Measurements from ENCODE around the gene CBX8.
A peak's percentile ranks its signal among the peaks of the same experiment; 100 is the strongest.

The CBX8 gene

DNA sequence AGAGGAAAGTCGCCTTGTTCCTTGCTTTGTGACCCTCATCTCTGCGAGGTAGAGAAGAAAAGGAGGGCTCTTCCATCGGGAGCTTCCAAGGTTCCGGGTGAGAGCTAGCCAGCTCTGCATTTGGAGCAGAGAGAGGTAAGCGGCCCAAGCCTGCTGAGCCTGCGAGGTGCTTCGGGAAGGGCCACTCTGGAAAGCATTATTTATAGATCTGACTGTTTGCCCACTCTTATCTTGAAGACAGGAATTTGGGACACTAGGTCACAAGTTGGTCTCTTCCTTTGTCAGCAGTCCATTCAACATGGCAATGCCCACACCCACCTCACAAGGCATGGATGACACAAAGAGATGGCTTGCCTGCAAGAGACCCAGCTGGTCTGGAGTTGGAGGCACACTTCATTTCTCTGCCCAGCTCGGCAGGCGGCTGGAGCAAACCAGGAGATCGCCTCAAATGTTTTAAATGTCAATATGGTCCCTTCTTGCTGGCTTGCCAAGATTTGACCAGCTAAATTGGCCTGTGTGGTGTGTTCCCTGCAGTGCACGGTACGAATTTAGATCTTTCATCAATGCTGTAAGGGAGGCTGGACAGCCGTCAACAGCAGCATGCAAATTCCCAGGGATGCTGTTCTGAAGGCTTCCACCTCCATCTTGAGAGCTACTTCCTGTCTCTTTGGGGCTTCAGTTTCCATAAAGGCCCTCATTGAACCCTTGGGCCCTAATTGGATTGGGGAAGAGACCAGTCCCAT lies 22.8 kb upstream of the CBX8 start:
- no peak for DNase-seq (ENCODE audit: low read depth in 2 of 3, low spot score in 2 of 3)

DNA sequence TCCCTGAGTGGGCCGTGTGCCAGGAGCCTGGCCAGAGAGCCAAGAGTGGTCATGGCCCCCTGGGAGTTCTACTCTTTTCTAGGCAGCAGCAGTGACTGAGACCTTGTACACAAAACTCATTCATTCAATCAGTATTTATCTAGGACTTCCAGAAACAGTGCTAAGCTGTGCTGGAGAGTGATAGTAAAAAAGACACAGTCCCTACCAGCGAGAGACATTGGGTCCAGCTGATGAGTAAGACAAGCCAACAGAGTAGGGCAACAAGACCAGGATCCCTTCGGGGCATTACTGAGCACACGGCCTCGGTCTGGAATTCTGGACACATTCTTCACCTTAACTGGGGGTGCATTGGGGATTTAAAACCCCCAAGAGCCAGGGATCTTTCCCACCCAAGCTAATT lies 22.2 kb upstream of the CBX8 start:
- no peak for DNase-seq (ENCODE audit: low read depth in 2 of 3, low spot score in 2 of 3)

DNA sequence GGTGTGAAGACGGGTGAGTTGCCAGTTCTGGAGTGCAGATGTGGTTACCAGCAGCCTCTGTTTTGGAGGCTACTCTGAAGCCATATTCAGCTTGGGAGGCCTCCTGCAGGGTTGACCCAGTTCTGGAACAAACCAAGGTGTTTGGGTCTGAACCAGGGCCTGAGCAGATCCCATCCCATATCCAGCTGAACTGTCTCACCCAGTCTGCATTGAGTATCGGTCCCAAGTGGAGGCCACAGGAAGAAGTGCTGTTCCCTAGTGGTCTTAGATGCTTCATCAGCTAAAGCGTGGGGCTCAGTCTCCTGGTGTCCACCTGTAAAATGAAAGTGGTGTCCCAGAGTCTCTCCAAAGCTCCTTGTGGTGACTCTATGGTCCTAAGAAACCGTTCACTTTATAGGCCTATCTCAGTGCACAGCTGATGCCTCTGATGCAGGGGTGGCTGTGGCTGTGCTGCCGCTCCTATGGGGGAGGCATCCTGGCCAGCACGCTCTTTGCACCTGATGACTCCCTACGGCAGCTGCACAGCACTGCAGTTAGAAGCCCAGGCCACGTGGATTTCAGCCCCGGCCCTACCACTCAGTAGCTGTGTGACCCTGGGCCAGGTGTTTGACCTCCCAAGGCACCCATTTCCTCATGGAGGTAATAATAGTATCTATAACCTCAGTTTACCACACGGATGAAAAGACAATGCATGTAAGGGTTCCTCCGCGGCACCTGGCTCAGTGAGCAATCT lies 21.3 kb upstream of the CBX8 start:
- no peak for DNase-seq (ENCODE audit: low read depth in 2 of 3, low spot score in 2 of 3)

DNA sequence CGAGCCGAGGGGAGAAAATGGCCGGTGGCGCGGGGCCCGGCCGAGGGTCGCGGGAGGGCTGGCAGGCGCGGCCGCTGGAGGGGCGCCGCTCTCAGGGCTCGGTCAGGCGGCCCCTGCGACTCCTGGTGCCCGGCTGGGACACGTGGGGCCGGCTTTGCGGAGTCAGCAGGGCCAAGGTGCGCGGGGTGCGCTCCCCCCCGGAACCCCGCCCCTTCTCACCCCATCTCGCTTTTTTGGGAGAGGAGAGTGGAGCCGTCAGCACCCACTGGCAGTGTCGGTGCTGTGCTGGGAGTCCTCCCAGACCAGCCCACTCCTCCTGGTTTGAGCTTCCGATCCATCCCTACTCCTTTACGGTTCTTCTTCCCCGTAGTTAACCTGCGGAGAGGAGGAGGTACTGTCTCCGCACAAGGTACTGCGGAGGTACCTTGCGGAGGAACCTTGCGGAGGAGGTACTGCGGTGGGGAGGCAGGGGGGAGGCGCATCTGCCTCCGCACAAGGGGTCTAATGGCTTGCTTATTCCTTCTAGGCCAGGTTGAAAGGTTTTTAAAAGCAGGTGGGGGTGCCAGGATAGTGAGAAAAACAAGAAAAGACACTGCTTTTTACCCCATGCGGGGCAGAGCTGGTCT lies 19.1 kb upstream of the CBX8 start:
- DNase-seq (ENCODE audit: low read depth in 2 of 3, low spot score in 2 of 3), result no peak

DNA sequence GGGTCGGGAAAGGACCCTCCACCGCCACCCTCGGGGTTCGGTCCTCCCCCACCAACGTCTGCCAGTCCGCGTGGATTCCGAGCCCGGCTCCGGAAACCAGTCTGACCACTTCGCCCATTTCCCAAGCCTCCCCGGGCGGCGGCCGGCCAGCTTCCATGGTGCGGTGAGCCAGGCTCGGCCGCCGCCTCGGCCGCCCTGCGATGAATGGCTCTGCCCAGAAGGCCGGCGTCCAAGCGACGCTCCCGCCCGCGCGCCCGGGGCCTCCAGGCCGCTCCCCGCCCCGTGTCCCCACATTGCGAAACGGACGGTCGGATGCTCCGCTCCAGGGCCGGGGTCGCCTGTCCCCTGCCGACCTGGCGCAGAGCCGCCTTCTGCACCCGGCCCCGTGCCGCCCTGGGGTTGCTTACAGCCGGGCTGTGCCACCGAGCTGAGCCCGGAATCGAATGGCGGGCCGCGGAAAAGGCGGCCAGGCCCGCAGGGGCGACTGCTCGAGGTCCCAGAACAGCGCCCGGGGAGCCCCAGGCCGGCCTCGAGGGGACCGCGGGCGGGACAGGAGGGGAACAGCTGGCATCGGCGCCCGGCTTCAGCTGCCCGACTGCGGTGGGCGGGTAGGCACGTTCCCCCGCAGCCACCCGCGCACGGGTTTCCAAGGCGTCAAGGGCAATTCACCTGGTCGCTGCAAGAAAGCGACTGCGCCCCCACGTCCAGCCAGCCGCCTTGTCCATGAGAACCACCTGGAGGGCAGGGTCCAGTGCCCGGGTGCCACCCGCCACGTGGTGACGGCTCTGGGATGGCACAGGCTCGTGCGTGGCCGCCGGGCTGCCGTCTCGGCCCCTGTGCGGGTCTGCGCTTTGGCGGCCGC lies 18.3 kb upstream of the CBX8 start:
- DNase-seq (ENCODE audit: low read depth in 2 of 3, low spot score in 2 of 3), result no peak

DNA sequence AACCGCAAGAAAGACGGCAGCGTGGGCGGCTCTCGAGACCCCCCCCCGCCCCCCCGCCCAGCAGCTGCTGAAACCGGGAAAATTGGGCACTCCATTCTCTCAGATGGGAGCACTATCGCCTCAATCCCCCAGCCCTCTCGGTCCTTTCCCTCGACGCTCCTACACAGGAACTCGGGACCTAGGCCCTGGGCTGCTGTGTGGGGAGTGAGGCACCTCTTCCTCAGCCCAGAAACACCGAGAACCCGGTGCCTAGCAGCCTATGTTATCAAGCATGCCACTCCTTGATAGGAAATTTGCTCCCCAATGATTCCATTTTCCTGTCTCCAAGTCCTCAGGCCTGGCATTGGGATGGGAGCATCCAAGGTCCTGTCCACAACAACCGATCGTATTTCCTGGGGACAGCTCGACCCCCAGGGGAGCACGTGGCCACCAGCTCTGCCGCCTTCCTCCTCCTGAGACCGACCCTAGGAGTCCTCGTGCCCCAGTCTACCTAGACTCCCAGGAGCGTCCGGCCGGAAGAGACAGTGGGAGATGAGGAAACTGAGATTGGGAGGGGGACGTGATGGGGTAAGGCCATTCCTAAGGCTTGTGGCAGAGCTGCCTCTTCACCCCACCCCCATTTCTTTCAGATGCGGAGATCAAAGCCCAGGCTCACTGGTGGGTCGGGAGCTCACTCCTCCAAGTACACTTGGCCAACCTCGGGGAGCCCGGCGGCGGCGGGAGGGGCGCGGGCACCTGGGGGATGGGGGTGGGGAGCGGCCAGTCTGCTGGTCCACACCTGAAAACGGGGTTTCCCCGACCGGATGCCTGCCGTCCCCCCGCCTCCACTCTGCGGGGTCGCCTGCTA lies 17.5 kb upstream of the CBX8 start:
- DNase-seq (ENCODE audit: low read depth in 2 of 3, low spot score in 2 of 3), result no peak

DNA sequence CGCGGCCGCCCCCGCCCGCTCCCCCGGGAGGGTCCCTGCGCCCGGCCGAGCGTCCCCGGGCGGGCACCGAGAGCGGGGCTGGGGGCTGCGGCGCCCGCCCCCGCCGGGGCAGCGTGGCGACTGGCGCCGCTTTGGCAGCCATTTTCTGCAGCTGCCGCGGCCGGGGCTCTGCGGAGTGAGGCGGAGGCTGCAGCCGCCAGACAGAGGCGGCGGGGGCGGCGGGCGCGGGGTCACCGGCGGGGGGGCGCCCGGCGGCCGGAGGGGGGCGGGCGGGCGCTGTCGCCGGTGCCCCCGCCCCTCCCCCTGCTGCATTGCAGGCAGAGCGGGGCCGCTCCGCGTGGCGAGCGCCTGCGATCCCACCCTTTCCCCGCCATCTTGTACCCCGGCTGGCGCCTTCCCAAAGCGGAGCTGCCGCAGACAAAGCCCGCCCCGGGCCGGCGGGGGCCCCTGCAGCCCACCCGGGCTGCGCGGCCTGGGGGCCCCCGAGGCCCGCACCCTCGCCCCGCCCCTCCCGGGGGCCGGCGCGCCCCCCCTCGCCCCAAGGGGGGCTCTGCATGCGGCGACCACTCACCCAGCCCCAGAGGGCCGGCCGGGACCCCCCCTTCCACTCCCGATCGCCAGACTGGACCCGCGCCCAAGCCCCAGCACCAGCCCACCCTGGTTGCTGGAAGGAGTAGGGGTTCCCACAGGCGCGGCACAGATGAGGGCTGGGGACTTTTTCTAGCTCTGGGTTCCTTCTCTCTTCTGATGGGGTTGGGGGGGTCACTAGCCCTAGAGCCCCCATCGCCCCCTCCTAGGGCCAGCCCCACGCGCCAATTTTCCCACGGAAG lies 16.6 kb upstream of the CBX8 start:
- DNase-seq (ENCODE audit: low read depth in 2 of 3, low spot score in 2 of 3), result no peak

DNA sequence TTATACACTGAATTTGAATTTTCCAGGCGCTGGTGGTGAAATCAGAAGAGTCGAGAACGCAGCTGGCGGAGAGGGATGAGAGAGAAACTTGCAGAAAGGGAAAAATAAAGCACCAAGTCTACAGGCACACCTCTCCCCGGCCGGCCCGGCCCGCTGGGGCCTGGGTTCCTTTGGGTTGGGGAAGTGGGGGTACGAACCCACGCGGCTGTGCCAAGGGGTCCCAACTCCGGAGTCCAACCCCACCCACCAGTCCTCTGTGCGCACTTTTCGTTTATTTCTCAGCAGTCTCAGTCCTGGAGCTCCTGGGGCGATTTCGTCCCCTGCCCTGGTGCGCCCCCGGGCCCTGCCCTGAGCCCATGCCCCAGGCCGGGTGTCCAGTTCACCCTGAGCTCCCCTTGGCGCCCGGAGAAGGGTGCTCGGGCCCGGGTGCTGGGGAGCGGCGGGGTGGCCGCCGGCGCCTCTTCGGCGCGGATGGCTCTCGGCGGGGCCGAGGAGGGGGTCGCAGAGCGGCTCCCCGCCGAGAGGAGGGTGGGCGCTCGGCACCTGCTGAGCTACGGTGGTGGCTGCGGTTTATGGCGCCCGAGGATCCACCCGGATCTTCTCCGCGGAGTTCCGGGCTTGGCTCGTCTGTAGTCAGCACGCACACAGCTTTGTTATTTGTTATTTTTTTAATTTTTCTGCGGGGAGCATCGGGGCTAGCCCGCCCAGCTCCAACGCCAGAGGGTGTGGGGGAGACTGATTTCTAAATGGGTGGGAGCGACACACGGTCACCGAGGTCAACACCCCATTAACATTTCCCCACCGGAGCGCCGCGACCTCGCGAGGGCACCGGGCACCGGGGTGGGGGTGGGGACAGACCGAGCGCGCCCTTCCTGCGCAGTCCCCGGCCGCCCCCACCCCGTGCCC lies 15.7 kb upstream of the CBX8 start:
- DNase-seq (ENCODE audit: low read depth in 2 of 3, low spot score in 2 of 3), result no peak

DNA sequence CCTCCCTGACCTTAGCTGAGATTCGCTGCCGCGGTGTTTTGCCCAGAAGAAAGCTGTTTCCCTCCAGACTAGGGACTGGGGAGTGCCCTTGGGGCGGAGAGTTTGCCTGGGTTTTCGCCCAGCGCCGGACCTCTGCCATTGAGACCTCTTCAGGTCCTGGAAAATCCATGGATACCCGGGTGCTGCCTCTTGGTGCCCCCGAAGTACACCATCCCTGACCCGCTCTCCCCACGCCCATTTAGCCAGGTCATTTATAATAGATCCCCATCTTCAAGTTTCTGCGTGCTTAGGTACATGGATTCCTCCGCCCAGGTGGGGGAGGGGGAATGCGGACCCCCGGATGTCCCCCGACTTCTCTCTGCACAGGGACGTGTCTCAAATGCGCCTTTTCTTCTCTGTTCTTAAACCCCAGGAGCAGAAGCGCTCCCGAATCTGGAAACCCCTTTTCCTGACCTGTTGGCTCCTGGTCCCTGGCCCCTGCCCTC lies 15.0 kb upstream of the CBX8 start:
- DNase-seq (ENCODE audit: low read depth in 2 of 3, low spot score in 2 of 3), result no peak

DNA sequence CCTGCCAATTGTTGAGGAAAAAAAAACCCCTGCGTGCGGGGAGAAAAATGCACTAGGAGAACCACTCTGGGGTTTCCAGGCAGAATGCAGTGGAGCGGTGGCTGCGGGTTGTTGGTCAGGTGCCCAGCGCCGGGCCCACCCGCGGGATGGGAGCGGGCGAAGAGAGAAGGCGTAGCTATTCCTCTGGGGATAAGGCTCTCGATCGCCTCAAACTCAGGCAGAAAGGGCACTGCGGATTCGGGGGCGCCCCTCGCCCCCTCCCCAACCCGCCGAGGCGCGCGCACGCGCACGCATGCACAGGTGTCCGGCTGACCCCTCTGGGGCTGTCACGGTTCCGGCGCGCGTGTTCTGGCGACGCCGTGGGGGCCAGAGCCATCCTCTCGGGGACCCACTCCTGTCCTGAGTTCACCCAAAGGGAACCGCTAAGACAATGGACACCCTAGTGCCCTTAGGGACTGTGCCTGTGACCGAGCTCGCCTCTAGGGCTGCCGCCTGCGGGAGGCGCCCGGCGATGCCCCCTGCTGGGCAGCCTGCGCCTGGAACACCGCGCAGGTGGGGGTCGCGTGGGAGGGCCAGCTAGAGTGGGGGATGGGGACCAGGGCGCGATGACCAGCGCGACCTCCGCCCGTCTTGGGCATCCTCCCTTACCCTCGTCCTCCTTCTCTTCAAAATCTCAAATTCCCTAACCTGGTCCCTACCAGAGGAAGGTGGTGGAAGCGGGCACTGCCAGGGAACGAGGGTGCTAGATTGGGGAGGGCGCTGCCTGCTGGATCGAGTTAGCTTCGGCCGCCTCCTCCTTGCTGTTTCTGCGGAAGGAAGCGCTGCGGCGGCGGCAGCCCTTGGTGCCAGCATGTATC lies 14.4 kb upstream of the CBX8 start:
- no peak for DNase-seq (ENCODE audit: low read depth in 2 of 3, low spot score in 2 of 3)

DNA sequence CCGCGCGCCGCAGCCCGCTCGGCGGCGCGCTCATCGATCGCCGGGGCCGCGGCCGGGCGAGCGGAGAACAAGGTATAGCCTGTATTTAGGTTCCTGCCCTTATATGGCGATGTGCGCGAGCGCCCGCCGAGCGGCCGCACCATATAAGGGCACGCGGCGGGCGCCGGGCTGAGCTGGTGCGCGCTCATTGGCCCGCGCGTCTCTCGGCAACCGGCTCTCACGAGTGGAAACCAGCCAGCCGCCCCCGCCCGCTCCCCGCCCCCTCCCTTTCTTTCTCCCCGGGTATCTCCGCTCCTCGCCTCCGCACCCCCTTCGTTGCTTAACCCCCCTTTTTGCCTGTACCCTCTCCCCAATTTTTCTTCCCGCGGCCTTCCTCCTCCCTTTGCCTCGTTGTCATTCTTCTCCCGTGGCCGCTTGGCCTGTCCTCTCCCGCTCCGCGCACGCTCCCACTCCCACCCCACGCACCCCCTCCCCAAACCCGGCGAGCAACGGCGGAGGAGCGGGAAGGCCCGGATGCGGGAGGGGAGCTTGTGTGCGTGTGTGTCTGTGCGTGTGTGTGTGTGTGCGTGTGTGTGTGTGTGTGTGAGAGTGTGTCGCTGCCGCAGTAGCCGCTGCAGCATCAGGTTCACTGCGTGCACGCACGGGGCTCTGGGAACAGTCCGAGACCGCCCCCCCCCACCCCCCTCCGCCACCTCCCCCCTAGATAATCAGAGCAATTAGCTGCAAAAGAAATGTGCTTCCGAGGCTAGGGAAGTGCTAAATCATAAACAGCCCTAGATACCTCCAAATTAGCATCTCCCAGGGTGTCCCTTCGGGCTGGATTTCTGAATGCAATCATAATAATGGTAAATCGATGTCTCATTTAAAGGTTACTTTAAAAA lies 13.5 kb upstream of the CBX8 start:
- peak in 1 of 3 experiments; percentile 51 for DNase-seq (ENCODE audit: low read depth in 2 of 3, low spot score in 2 of 3)

DNA sequence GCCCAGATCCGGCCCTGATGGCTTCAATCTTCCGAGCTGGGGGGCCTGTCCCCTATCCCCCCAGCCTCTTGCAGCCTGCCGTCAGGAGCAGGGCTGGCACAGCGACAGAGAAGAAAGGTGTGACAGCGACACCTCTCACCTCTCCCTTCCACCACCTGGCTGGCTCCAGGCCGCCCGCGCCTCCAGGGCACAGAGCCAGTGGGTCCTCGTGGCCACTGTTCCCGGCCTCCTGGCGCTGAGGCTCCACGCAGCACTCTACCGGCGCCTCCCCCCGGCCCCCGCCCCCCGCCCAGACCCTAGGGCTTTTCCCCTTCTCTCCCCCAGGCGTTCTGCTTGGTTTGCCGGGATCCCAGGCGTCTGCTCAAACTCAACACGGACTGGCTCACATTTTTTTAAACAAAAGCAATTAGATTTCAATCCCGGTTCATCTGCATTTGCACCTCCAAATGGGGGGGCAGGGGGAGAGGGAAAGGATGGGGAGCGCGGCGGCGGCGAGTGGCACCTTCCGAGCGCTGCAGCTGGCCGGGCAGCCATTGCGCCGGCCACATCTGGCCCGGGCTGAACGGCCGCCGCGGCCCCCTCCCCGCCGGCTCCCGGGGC lies 12.8 kb upstream of the CBX8 start:
- DNase-seq (ENCODE audit: low read depth in 2 of 3, low spot score in 2 of 3), result no peak

DNA sequence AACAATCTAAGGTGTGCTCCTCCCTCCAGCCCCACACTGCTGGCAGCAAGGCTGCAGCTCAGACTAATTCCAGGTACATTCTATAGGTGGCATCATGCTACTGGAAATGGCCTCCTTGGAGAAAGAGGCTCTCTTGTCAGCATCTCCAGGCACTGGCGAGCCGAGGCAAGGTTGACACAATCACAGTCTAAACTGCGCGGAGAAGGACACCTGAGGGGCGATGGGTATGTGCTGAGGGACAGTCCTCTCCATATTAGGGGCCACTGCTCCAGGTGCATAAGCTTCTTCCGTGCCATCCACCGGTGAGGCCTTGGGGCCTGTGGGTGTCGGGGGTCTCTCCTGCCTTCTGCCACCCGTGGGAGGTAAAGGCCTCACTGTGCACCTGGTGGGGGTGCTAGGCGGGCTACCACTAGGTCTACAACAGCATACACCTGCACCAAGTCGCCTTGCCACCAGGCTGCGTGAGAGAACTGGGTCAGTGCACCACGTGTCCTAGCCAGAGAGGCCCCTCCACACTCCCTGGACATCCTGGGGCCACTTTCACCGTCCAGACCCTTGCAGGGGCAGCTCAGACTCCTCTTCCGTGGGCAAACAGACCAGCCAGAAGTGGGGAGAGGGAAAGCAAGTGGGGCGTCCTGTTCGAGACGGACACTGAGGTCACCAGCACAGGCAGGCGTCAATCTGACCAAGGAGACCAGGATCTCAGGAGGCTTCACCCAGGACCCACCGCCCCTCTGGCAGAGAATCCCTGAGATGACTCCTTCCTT lies 12.1 kb upstream of the CBX8 start:
- DNase-seq (ENCODE audit: low read depth in 2 of 3, low spot score in 2 of 3), result no peak

DNA sequence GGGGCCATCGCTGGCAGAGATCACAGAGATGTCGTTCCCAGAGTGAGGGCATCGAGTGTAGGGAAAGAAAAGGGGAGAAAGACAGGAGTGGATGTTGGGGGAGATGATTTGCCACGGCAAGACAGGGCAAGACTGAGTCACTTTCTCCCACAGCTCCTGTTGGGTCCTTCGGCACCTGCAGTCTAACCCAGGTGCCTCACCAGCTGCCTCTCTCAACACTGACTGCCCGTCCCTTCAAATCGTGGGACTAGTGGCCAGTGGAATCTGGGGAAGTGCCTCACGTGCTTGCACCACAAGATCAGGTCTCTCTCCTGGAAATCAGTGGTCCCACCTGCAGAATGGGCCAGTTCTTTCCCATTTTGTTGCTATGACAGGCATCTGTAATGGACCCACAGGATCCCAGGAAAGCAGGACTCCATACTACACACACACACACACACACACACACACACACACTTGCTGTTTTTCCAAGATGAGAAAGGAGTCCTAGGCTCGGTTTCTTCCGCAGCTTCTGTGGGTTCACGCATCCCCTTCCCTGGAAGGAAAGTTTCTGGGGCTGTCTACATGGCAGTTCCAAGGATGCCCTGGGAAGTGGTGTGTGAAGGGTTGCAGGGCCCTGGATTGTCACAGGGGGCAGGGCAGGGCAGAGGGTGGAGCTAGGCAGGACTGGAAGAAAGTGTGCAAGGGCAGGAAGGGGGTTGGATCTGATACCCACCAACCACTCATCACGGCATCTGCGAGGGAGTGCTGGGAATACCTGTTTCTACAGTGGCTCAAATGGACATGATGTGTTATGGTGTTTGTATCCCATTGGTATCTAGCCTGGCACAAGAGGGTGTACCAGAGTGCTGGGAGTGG lies 10.2 kb upstream of the CBX8 start:
- DNase-seq (ENCODE audit: low read depth in 2 of 3, low spot score in 2 of 3), result no peak

DNA sequence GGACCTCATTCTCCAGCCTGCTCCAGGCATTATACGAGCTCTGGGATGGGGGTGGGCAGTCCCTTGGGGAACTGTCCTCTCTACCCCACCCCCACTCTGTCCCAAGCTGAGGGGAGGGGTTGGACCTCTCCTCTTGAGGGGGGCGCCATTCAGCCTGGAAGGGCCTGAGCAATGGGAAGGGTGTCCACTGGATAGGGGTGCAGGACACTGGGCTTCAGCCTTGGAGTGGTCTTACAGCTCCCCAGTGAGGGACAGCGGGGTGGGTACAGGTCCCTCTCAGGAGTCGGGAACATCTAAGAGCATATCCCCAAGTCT lies 9.5 kb upstream of the CBX8 start:
- no peak for DNase-seq (ENCODE audit: low read depth in 2 of 3, low spot score in 2 of 3)
